ENCODE measurements around the gene NFIC. TPM values are rescaled to one million over a fixed set of nuclear protein-coding genes. Genes with fewer than 3 reads are reported as not detected.
"Not testable (repeated sequence)": the region's sequence is repeated elsewhere in the genome, so short reads cannot be mapped to it uniquely, and the experiment has no call there.

NFIC gene
- polyA plus RNA-seq, 1 of the 3 experiments (the other 2 are of a cell fraction), result 7.2 TPM

DNA sequence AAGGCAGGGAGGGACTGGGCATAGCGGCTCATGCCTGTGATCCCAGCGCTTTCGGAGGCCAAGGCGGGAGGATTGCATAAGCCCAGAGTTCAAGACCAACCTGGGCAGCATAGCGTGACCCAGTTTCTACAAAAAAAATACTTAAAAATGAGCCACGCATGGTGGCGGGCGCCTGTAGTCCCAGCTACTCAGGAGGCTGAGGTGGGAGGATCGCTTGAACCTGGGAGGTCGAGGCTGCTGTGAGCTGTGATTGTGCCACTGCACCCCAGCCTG lies 86.5 kb downstream of the NFIC start:
- WGBS (ENCODE audit: low lambda C conversion rate), result 100% methylated on average over 10 of the region's 10 CpGs
- H3K9me3 ChIP-seq; H3K9ac ChIP-seq; H3K4me2 ChIP-seq; H3K27me3 ChIP-seq (ENCODE audit: insufficient read depth); H3K9me2 ChIP-seq; DNase-seq; H3K4me1 ChIP-seq (ENCODE audit: control insufficient read depth in 1 of 2, insufficient read depth in 2 of 2, low read depth in 1 of 2, low read length in 1 of 2); H3K4me3 ChIP-seq (ENCODE audit: low read depth in 2 of 2, low read length in 1 of 2); H2AFZ ChIP-seq (ENCODE audit: low read depth): not testable (repeated sequence)
- ChIA-PET CTCF (interaction anchor here (0.8 kb wide), 1 partner anchor 13 kb away, joined by 3 read pairs; no protein-coding TSS in a partner anchor), POLR2A (interaction anchor here (0.6 kb wide), 1 partner anchor 641 kb away, joined by 3 read pairs; no protein-coding TSS in a partner anchor)
- H3K79me2 ChIP-seq (ENCODE audit: insufficient read depth), result peaks cover 28% of the 10 kb centered on the region; the same call in 1 of the 2 replicates
- H3K27ac ChIP-seq (ENCODE audit: low read depth in 2 of 2, low read length in 1 of 2), result peak overlapping the region in 1 of 2 experiments; percentile 27; a peak in 1 of 4 replicates
- peaks cover 27% of the 10 kb centered on the region for H4K20me1 ChIP-seq (ENCODE audit: insufficient read depth)
- H3F3A ChIP-seq (replicated peaks; ENCODE audit: insufficient read depth), result peaks cover 26% of the 10 kb centered on the region
- peaks cover 27 to 43% of the 10 kb centered on the region in 2 experiments for H3K36me3 ChIP-seq (replicated peaks in 1 of 2; ENCODE audit: control insufficient read depth in 1 of 2, insufficient read depth in 2 of 2, low read length in 1 of 2)

DNA sequence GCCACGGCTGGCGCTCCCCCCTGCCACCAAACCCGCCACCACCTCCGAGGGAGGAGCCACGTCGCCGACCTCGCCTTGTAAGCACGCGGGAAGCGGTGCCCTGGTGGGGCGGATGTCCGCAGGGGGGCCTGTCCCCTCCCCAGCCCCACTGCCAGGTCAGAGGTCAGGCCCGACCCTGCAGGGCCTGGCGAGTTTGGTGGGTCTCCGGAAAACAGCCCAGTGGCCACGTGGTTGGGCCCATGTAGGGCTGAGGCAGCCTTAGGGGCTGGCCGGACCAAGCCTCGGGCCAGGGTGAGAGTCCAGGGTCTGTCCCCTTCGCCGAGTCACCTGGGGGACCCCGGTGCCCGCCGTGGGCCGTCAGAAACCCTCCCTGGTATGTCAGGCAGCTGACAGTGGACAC lies 87.5 kb downstream of the NFIC start:
- Histone ChIP-seq H3K9me2 (no peaks in the 10 kb centered on the region), H4K20me1 (ENCODE audit: insufficient read depth) (peaks cover 33% of the 10 kb centered on the region), H3K4me3 (ENCODE audit: low read depth in 2 of 2, low read length in 1 of 2) (no peak overlapping the region), H3K4me1 (ENCODE audit: control insufficient read depth in 1 of 2, insufficient read depth in 2 of 2, low read depth in 1 of 2, low read length in 1 of 2) (peaks cover 0 to 19% of the 10 kb centered on the region in 2 experiments; a peak in 1 of 4 replicates), H3K9ac (no peak overlapping the region), H3F3A (replicated peaks; ENCODE audit: insufficient read depth) (peaks cover 26% of the 10 kb centered on the region), H3K9me3 (no peaks in the 10 kb centered on the region), H3K27me3 (ENCODE audit: insufficient read depth) (no peaks in the 10 kb centered on the region), H2AFZ (ENCODE audit: low read depth) (no peak overlapping the region), H3K27ac (ENCODE audit: low read depth in 2 of 2, low read length in 1 of 2) (no peak overlapping the region), H3K4me2 (no peak overlapping the region), H3K36me3 (replicated peaks in 1 of 2; ENCODE audit: control insufficient read depth in 1 of 2, insufficient read depth in 2 of 2, low read length in 1 of 2) (peaks cover 27 to 41% of the 10 kb centered on the region in 2 experiments), H3K79me2 (ENCODE audit: insufficient read depth) (peaks cover 30% of the 10 kb centered on the region; the same call in 1 of the 2 replicates)
- ChIA-PET POLR2A (no interaction called here), CTCF (interaction anchor here (0.8 kb wide), 1 partner anchor 14 kb away, joined by 3 read pairs; no protein-coding TSS in a partner anchor)
- no CpG with 5 or more reads among the region's 25 CpGs for WGBS (ENCODE audit: low lambda C conversion rate)
- no peak for DNase-seq
- TF ChIP-seq YY1 (IDR thresholded peaks at IDR 0.05; ENCODE audit: low read depth), result no peak

DNA sequence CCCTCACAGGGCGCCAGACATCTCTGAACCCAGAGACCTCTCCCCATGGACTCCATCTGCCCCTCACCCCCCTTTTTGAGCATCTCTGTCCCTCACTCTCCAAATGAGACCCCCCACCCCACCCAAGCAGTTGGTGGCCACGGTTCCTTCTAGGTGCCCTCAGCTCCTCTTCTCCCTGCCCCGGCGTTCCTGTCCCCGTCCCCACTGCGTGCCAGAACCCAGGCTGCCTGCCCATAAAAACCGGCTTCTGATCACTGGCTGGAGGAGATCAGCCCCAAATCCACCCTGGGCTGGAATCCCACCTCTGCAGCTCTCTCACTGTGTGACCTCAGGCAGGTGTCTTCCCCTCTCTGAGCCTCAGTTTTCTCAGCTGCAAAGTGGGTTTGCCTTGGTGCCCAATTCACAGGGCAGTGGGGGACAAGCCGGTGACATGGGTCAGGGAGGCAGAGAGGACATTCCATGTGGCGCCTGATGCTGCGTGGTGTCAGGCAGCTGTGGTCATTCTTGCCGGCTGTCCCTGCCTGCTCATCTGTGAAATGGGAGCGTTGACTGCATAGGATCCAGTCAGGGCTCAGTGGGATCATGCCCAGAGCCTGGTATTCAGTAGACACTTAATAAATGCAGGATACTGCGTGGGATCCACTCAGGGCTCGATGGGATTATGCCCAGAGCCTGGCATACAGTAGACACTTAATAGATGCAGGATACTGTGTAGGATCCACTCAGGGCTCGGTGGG lies 88.4 kb downstream of the NFIC start:
- H3K27ac ChIP-seq (ENCODE audit: low read depth in 2 of 2, low read length in 1 of 2), result no peak overlapping the region
- WGBS (ENCODE audit: low lambda C conversion rate), result 96% methylated on average over 9 of the region's 15 CpGs
- peaks cover 18% of the 10 kb centered on the region for H3F3A ChIP-seq (replicated peaks; ENCODE audit: insufficient read depth)
- H3K9me3 ChIP-seq, result no peaks in the 10 kb centered on the region
- peaks cover 32% of the 10 kb centered on the region; the same call in 1 of the 2 replicates for H3K79me2 ChIP-seq (ENCODE audit: insufficient read depth)
- H3K4me1 ChIP-seq (ENCODE audit: control insufficient read depth in 1 of 2, insufficient read depth in 2 of 2, low read depth in 1 of 2, low read length in 1 of 2), result peaks cover 5 to 27% of the 10 kb centered on the region in 2 experiments; a peak in 2 of 4 replicates
- H3K27me3 ChIP-seq (ENCODE audit: insufficient read depth), result no peaks in the 10 kb centered on the region
- H3K9ac ChIP-seq, result no peak overlapping the region
- ChIA-PET CTCF (interaction anchor here (2.5 kb wide), 1 partner anchor 18 kb away, joined by 7 read pairs; no protein-coding TSS in a partner anchor), POLR2A (no interaction called here)
- no peak overlapping the region for H2AFZ ChIP-seq (ENCODE audit: low read depth)
- DNase-seq, result peak; percentile 20
- peaks cover 23 to 37% of the 10 kb centered on the region in 2 experiments for H3K36me3 ChIP-seq (replicated peaks in 1 of 2; ENCODE audit: control insufficient read depth in 1 of 2, insufficient read depth in 2 of 2, low read length in 1 of 2)
- no peaks in the 10 kb centered on the region for H3K9me2 ChIP-seq
- peaks cover 34% of the 10 kb centered on the region for H4K20me1 ChIP-seq (ENCODE audit: insufficient read depth)
- no peak overlapping the region for H3K4me3 ChIP-seq (ENCODE audit: low read depth in 2 of 2, low read length in 1 of 2)
- TF ChIP-seq MEF2A (IDR thresholded peaks at IDR 0.05; ENCODE audit: borderline replicate concordance, low read depth) (no peak), RAD21 (IDR thresholded peaks at IDR 0.05; ENCODE audit: low read length) (no peak), NFIC (IDR thresholded peaks at IDR 0.05; ENCODE audit: borderline replicate concordance) (no peak), EZH2phosphoT487 (IDR thresholded peaks at IDR 0.05; ENCODE audit: borderline replicate concordance, low read depth) (no peak), POLR2AphosphoS5 (IDR thresholded peaks at IDR 0.05; ENCODE audit: low read depth, low read length) (no peak)
- TF ChIP-seq, protein P1, sequence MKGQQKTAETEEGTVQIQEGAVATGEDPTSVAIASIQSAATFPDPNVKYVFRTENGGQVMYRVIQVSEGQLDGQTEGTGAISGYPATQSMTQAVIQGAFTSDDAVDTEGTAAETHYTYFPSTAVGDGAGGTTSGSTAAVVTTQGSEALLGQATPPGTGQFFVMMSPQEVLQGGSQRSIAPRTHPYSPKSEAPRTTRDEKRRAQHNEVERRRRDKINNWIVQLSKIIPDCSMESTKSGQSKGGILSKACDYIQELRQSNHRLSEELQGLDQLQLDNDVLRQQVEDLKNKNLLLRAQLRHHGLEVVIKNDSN (IDR thresholded peaks at IDR 0.05; ENCODE audit: borderline replicate concordance, low read depth), result no peak
- TF ChIP-seq, protein P2, sequence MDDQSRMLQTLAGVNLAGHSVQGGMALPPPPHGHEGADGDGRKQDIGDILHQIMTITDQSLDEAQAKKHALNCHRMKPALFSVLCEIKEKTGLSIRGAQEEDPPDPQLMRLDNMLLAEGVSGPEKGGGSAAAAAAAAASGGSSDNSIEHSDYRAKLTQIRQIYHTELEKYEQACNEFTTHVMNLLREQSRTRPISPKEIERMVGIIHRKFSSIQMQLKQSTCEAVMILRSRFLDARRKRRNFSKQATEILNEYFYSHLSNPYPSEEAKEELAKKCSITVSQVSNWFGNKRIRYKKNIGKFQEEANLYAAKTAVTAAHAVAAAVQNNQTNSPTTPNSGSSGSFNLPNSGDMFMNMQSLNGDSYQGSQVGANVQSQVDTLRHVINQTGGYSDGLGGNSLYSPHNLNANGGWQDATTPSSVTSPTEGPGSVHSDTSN (IDR thresholded peaks at IDR 0.05), result no peak
- H3K4me2 ChIP-seq, result no peak overlapping the region

All from SK-N-SH (cell line).